ENCODE data around the gene OR52R1.

DNA sequence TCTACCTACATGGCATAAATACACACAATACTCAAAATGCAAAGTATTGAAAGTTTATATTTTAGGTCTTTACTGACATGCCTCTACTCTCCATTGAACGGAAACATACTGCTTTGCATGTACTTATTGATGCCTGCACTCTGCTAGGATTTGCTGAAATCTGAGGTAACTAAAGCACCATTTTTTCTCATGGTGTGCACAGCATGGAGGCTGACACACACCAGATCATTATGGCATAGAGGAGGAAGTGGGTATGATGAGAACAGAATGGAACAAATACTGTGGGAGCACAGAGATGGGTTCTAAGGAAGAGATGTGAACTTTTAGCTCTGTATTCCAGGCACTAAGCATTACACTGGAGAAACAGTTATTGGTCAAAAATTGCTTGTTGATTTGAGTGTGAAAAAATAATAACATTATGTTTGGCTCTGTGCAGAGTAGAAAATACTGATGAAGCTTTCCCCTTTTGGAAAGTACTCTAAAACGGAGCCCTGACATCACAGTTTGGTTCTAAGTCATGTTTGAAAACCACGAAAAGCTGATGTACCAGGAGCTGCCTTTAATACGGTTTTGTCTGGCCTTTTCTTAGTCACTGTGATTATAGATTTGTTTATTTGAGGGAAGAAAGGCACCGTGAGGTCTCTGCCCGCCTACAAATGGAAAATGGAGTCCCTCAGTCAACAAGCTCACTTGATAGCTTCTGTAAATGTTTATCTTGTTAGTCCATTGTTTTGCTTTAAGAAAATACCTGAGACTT, 5.6 kb downstream of the OR52R1 start:
- no peak for TF ChIP-seq HCFC1 (IDR thresholded peaks at IDR 0.05; ENCODE audit: low read depth, low read length)
- TF ChIP-seq TRIM24 (CRISPR knock-in tag; IDR thresholded peaks at IDR 0.05) = no peak
- no peak for TF ChIP-seq TCF7L2 (IDR thresholded peaks at IDR 0.05; ENCODE audit: low read depth, low read length)
- no peak for TF ChIP-seq RBM22 (optimal IDR thresholded peaks at IDR 0.05; ENCODE audit: low read length)
- TF ChIP-seq, protein P1, sequence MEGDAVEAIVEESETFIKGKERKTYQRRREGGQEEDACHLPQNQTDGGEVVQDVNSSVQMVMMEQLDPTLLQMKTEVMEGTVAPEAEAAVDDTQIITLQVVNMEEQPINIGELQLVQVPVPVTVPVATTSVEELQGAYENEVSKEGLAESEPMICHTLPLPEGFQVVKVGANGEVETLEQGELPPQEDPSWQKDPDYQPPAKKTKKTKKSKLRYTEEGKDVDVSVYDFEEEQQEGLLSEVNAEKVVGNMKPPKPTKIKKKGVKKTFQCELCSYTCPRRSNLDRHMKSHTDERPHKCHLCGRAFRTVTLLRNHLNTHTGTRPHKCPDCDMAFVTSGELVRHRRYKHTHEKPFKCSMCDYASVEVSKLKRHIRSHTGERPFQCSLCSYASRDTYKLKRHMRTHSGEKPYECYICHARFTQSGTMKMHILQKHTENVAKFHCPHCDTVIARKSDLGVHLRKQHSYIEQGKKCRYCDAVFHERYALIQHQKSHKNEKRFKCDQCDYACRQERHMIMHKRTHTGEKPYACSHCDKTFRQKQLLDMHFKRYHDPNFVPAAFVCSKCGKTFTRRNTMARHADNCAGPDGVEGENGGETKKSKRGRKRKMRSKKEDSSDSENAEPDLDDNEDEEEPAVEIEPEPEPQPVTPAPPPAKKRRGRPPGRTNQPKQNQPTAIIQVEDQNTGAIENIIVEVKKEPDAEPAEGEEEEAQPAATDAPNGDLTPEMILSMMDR (CRISPR knock-in tag; IDR thresholded peaks at IDR 0.05) = no peak
- no peak for TF ChIP-seq TEAD3 (CRISPR knock-in tag; optimal IDR thresholded peaks at IDR 0.05; ENCODE audit: borderline replicate concordance)
